Lower leg skin (tissue), 3 donors: ENCODE measurements around the gene OGDH.

Source experiments
- POLR2A ChIP-seq, 2 donors: fragments of 450-650 bp; IDR thresholded peaks; one replicate each; pipeline ENCODE4 v1.6.1; 2016 to 2017; ENCODE audit warnings: antibody characterized with exemption in 2 of 2, mild to moderate bottlenecking in 1 of 2, moderate library complexity in 1 of 2
- TF ChIP-seq, protein P1 (sequence below), 3 donors: fragments of 450-650 bp; IDR thresholded peaks; one replicate each; pipeline ENCODE4 v1.5.1; 2016; ENCODE audit warnings: antibody characterized with exemption in 3 of 3, mild to moderate bottlenecking in 3 of 3, moderate library complexity in 2 of 3

DNA sequence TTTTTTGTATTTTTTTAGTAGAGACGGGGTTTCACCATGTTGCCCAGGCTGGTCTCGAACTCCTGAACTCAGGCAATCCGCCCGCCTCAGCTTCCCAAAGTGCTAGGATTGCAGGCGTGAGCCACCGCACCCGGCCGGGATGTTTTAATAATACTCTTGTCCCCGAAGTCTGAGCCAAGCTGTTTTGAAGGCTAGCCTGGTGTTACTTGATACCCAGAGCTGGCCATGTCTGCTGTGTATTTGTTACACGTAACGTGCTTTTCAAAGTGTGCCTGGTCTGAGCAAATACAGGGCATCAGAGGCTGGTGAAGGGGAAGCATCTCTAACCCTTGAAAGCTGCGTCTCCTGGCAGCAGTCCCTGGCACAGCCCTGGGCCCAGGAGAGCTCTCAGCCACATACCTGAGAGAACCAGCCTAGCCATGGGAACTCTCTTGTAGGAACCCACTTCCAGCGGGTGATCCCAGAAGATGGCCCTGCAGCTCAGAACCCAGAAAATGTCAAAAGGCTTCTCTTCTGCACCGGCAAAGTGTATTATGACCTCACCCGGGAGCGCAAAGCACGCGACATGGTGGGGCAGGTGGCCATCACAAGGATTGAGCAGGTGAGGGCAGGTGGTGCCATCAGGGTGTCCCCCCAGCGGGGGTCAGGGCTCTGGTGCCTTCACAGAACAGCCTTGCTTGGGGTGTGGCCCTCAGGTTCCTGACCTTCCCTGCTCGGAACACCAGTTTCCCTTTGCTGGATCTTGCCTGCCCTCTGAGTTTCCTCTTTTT, 100.5 kb downstream of the OGDH start:
- TF ChIP-seq, protein P1, sequence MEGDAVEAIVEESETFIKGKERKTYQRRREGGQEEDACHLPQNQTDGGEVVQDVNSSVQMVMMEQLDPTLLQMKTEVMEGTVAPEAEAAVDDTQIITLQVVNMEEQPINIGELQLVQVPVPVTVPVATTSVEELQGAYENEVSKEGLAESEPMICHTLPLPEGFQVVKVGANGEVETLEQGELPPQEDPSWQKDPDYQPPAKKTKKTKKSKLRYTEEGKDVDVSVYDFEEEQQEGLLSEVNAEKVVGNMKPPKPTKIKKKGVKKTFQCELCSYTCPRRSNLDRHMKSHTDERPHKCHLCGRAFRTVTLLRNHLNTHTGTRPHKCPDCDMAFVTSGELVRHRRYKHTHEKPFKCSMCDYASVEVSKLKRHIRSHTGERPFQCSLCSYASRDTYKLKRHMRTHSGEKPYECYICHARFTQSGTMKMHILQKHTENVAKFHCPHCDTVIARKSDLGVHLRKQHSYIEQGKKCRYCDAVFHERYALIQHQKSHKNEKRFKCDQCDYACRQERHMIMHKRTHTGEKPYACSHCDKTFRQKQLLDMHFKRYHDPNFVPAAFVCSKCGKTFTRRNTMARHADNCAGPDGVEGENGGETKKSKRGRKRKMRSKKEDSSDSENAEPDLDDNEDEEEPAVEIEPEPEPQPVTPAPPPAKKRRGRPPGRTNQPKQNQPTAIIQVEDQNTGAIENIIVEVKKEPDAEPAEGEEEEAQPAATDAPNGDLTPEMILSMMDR (IDR thresholded peaks at IDR 0.05): no peak
- no peak for TF ChIP-seq POLR2A (IDR thresholded peaks at IDR 0.05)
